GM06990 (cell line): ENCODE results near the gene TRIM61.
"Not testable (repeated sequence)": the region's sequence is repeated elsewhere in the genome, so short reads cannot be mapped to it uniquely, and the experiment has no call there.

Source experiments
- DNase-seq: peaks from one replicate; pipeline ENCODE4 v3.0.0-alpha.2; 2011; ENCODE audit not compliant: insufficient read length; ENCODE audit errors: extremely low read depth
- H3K27me3 ChIP-seq: replicated peaks from 2 replicates; pipeline ENCODE4 v1.6.0; 2011; ENCODE audit warnings: low read length; ENCODE audit not compliant: control insufficient read depth, insufficient read depth
- H3K36me3 ChIP-seq: 2 replicates; pipeline ENCODE4 v1.5.1; 2011; ENCODE audit warnings: low read length; ENCODE audit not compliant: control insufficient read depth, insufficient read depth
- H3K4me3 ChIP-seq: replicated peaks from 2 replicates; pipeline ENCODE4 v1.5.1; 2011; ENCODE audit warnings: low read depth, mild to moderate bottlenecking, control low read depth, low read length
- CTCF ChIP-seq: IDR thresholded peaks from 2 replicates; pipeline ENCODE4 v1.5.1; 2011; ENCODE audit warnings: low read length, control low read depth, mild to moderate bottlenecking, inconsistent platforms; ENCODE audit not compliant: insufficient read depth, poor library complexity, severe bottlenecking

Gene TRIM61

GRCh38 chr4:164933244-164933643 is 44.2 kb downstream of the TRIM61 start:
- H3K36me3 ChIP-seq, result no peaks in the 10 kb centered on the region
- DNase-seq, result no peak
- no peaks in the 10 kb centered on the region for H3K27me3 ChIP-seq
- H3K4me3 ChIP-seq, result no peak overlapping the region
- no peak for TF ChIP-seq CTCF

- H3K4me3 ChIP-seq, result no peak overlapping the region
- no peaks in the 10 kb centered on the region for H3K36me3 ChIP-seq
- DNase-seq, result no peak
- TF ChIP-seq CTCF, result no peak
- no peaks in the 10 kb centered on the region for H3K27me3 ChIP-seq
These were observed 45.7 kb downstream of the TRIM61 start for GRCh38 chr4:164931551-164932324.

- TF ChIP-seq CTCF, result no peak
These were observed 46.8 kb downstream of the TRIM61 start for GRCh38 chr4:164930647-164931046.

GRCh38 chr4:164927101-164927500 is 50.4 kb downstream of the TRIM61 start:
- H3K4me3 ChIP-seq, DNase-seq, H3K36me3 ChIP-seq, H3K27me3 ChIP-seq: not testable (repeated sequence)

More at GRCh38 chr4:164930647-164931046, 46.8 kb downstream of the TRIM61 start:
- no peaks in the 10 kb centered on the region for H3K27me3 ChIP-seq
- DNase-seq, result no peak
- H3K36me3 ChIP-seq, result no peaks in the 10 kb centered on the region
- no peak overlapping the region for H3K4me3 ChIP-seq

- H3K4me3 ChIP-seq, result no peak overlapping the region
These were observed 51.2 kb downstream of the TRIM61 start for GRCh38 chr4:164926301-164926700.

GRCh38 chr4:164924670-164925238 is 52.7 kb downstream of the TRIM61 start:
- no peak for TF ChIP-seq CTCF
- no peaks in the 10 kb centered on the region for H3K27me3 ChIP-seq
- no peak for DNase-seq

More at GRCh38 chr4:164926301-164926700, 51.2 kb downstream of the TRIM61 start:
- no peaks in the 10 kb centered on the region for H3K36me3 ChIP-seq
- no peaks in the 10 kb centered on the region for H3K27me3 ChIP-seq
- TF ChIP-seq CTCF, result no peak
- DNase-seq, result no peak

More at GRCh38 chr4:164924670-164925238, 52.7 kb downstream of the TRIM61 start:
- H3K36me3 ChIP-seq, result no peaks in the 10 kb centered on the region
- H3K4me3 ChIP-seq, result no peak overlapping the region
